ENCODE measurements around the gene FBXO24. TPM values are rescaled to one million over a fixed set of nuclear protein-coding genes. Genes with fewer than 3 reads are reported as not detected.
A peak's percentile ranks its signal among the peaks of the same experiment; 100 is the strongest.

The FBXO24 gene
- total and polyA plus RNA-seq, 9 donors: 0.33 to 2.2 (median 0.63) TPM

GRCh38 chr7:100577103-100577502 lies 9.0 kb upstream of the FBXO24 start:
- Histone ChIP-seq H3K9me3 (no peaks in the 10 kb centered on the region), H3K27ac (no peak overlapping the region), H3K36me3 (no peaks in the 10 kb centered on the region), H3K4me3 (no peak overlapping the region), H3K27me3 (no peaks in the 10 kb centered on the region), H3K4me1 (ENCODE audit: insufficient read depth) (peaks cover under 1% of the 10 kb centered on the region)
- 85 to 91% (median 87%) methylated on average over 23 to 24 of the region's 24 CpGs for WGBS, 3 donors
- intact Hi-C loops (cut with DNase I): no loop called here
- peak in 1 of 5 donors; percentile 21 for DNase-seq
- no peak for TF ChIP-seq POLR2A (IDR thresholded peaks at IDR 0.05)
- no peak for TF ChIP-seq EP300 (IDR thresholded peaks at IDR 0.05)
- no peak for TF ChIP-seq CTCF (IDR thresholded peaks at IDR 0.05)

GRCh38 chr7:100577507-100577906 lies 8.6 kb upstream of the FBXO24 start:
- no peaks in the 10 kb centered on the region for H3K27me3 ChIP-seq
- no peak overlapping the region for H3K4me3 ChIP-seq
- H3K4me1 ChIP-seq (ENCODE audit: insufficient read depth): peaks cover 4% of the 10 kb centered on the region
- no peak for DNase-seq
- 88 to 91% (median 89%) methylated on average over 14 of the region's 14 CpGs for WGBS, 3 donors
- intact Hi-C loops (cut with DNase I): no loop called here
- H3K9me3 ChIP-seq: no peaks in the 10 kb centered on the region
- H3K36me3 ChIP-seq: no peaks in the 10 kb centered on the region
- TF ChIP-seq CTCF (IDR thresholded peaks at IDR 0.05) (no peak), POLR2A (IDR thresholded peaks at IDR 0.05) (no peak), EP300 (IDR thresholded peaks at IDR 0.05) (no peak)
- no peak overlapping the region for H3K27ac ChIP-seq

- H3K9me3 ChIP-seq: no peaks in the 10 kb centered on the region
- no peak overlapping the region for H3K4me3 ChIP-seq
- 86 to 87% (median 87%) methylated on average over 28 of the region's 28 CpGs for WGBS, 3 donors
- TF ChIP-seq POLR2A (IDR thresholded peaks at IDR 0.05) (no peak), EP300 (IDR thresholded peaks at IDR 0.05) (no peak), CTCF (IDR thresholded peaks at IDR 0.05) (no peak)
- DNase-seq: no peak
- H3K4me1 ChIP-seq (ENCODE audit: insufficient read depth): peaks cover 4% of the 10 kb centered on the region
- intact Hi-C loops (cut with DNase I): no loop called here
- H3K27ac ChIP-seq: no peak overlapping the region
- H3K36me3 ChIP-seq: no peaks in the 10 kb centered on the region
- no peaks in the 10 kb centered on the region for H3K27me3 ChIP-seq
Observed at GRCh38 chr7:100578246-100579183, 7.6 kb upstream of the FBXO24 start.

- no peaks in the 10 kb centered on the region for H3K36me3 ChIP-seq
- no peak overlapping the region for H3K27ac ChIP-seq
- intact Hi-C loops (cut with DNase I): loop anchor here in 1 of 4 donors (5.0 to 10.0 kb wide), 2 partner anchors 102 to 274 kb away; partner anchors contain the start of gene SLC12A9
- H3K9me3 ChIP-seq: no peaks in the 10 kb centered on the region
- H3K4me1 ChIP-seq (ENCODE audit: insufficient read depth): peaks cover 14% of the 10 kb centered on the region
- no peak for DNase-seq
- TF ChIP-seq EP300 (IDR thresholded peaks at IDR 0.05): no peak
- H3K27me3 ChIP-seq: no peaks in the 10 kb centered on the region
- WGBS, 3 donors: 71 to 84% (median 75%) methylated on average over 11 of the region's 11 CpGs
- H3K4me3 ChIP-seq: no peak overlapping the region
Observed at GRCh38 chr7:100580466-100581283, 5.5 kb upstream of the FBXO24 start.
